Endothelial cell of umbilical vein (primary cell): ENCODE data around the gene FLT3LG. TPM values are rescaled to one million over a fixed set of nuclear protein-coding genes. Genes with fewer than 3 reads are reported as not detected.

Experiments
- BruUV-seq: library from RNA; stranded (reverse); fragments of 400-500 nt; replicated peaks from 2 replicates; lab custom pipeline; 2021; lab: Mats Ljungman, UMichigan
- CTCF ChIA-PET: fragments of 300-600, 350-600 bp; sonication (Branson Sonifier 250); formaldehyde crosslinking; loops from one replicate; lab custom pipeline; 2021; ENCODE audit warnings: antibody characterized with exemption, inconsistent platforms; lab: Charles Lee
- POLR2A ChIA-PET: fragments of 300-600, 350-600 bp; sonication (Branson Sonifier 250); formaldehyde crosslinking; loops from one replicate; lab custom pipeline; 2021; ENCODE audit warnings: antibody characterized with exemption, inconsistent platforms; lab: Charles Lee
- DNase-seq: peaks from one replicate; pipeline ENCODE4 v3.0.0-alpha.2; 2011; ENCODE audit warnings: low read depth, low spot score
- FAIRE-seq: peaks from 2 replicates; lab custom pipeline; 2011; peaks lifted over from hg19 to GRCh38; lab: Jason Lieb, UNC
- H2AFZ ChIP-seq: 2 replicates; pipeline ENCODE4 v1.6.0; 2012; ENCODE audit warnings: low read depth, low read length, control low read depth, inconsistent platforms
- H3K27ac ChIP-seq: 2 replicates; pipeline ENCODE4 v1.5.1; 2011; ENCODE audit warnings: low read depth, mild to moderate bottlenecking, control low read depth, low read length, moderate library complexity; ENCODE audit not compliant: insufficient read depth
- H3K27me3 ChIP-seq, 2 experiments: 2 replicates each; pipeline versions ENCODE4 v1.6.0 to v1.6.1; 2011; ENCODE audit warnings: low read length in 2 of 2, mixed read lengths in 1 of 2; ENCODE audit not compliant: control insufficient read depth in 2 of 2, insufficient read depth in 2 of 2
- H3K36me3 ChIP-seq, 2 experiments: 2 replicates in 1 of 2; 3 replicates in 1 of 2; pipeline ENCODE4 v1.5.1; 2011; ENCODE audit warnings: low read length in 2 of 2, mild to moderate bottlenecking in 1 of 2, moderate library complexity in 1 of 2; ENCODE audit not compliant: control insufficient read depth in 2 of 2, insufficient read depth in 2 of 2; ENCODE audit errors: extremely low read depth in 1 of 2
- H3K4me1 ChIP-seq: 3 replicates; pipeline ENCODE4 v1.5.1; 2011; ENCODE audit warnings: mild to moderate bottlenecking, low read length; ENCODE audit not compliant: control insufficient read depth, insufficient read depth; ENCODE audit errors: extremely low read depth
- H3K4me2 ChIP-seq: 2 replicates; pipeline ENCODE4 v1.6.1; 2011; ENCODE audit warnings: low read length, control low read depth, mixed read lengths; ENCODE audit not compliant: insufficient read depth
- H3K4me3 ChIP-seq, 3 experiments: fragments of 200-600 bp in 1 of 3; sonication (generic), shearing (Covaris generic) in 1 of 3; replicated peaks in 1 of 3; 2 replicates each; pipeline ENCODE4 v1.5.1; 2011 to 2016; ENCODE audit warnings: control low read depth in 3 of 3, low read length in 3 of 3, mild to moderate bottlenecking in 2 of 3, inconsistent platforms in 1 of 3, low read depth in 1 of 3, moderate library complexity in 1 of 3; ENCODE audit not compliant: insufficient read depth in 1 of 3
- H3K79me2 ChIP-seq: 2 replicates; pipeline ENCODE4 v1.6.0; 2012; ENCODE audit warnings: low read length, inconsistent platforms; ENCODE audit not compliant: control insufficient read depth, insufficient read depth
- H3K9ac ChIP-seq: replicated peaks from 2 replicates; pipeline ENCODE3; 2011; ENCODE audit warnings: low read length, control low read depth; ENCODE audit not compliant: insufficient read depth; ENCODE audit errors: extremely low read depth
- H3K9me1 ChIP-seq: replicated peaks from 3 replicates; pipeline ENCODE4 v1.6.0; 2011; ENCODE audit warnings: mild to moderate bottlenecking, low read length; ENCODE audit not compliant: control insufficient read depth, insufficient read depth; ENCODE audit errors: extremely low read depth
- H3K9me3 ChIP-seq: replicated peaks from 2 replicates; pipeline ENCODE4 v1.5.1; 2012; ENCODE audit warnings: low read length, inconsistent platforms; ENCODE audit not compliant: control insufficient read depth, insufficient read depth
- H4K20me1 ChIP-seq: replicated peaks from 2 replicates; pipeline ENCODE3; 2011; ENCODE audit warnings: mild to moderate bottlenecking, low read length; ENCODE audit not compliant: control insufficient read depth, insufficient read depth; ENCODE audit errors: extremely low read depth
- CTCF ChIP-seq, 2 donors: IDR thresholded peaks; 1 replicate in 1 of 2; 2 replicates in 1 of 2; pipeline ENCODE4 v1.5.1; 2011; ENCODE audit warnings: low read length in 2 of 2, mild to moderate bottlenecking in 2 of 2, moderate library complexity in 2 of 2, control low read depth in 1 of 2, inconsistent platforms in 1 of 2, low read depth in 1 of 2; ENCODE audit not compliant: insufficient read depth in 1 of 2; ENCODE audit errors: extremely low read depth in 1 of 2
- EZH2 ChIP-seq: IDR thresholded peaks from 2 replicates; pipeline ENCODE4 v1.6.1; 2012; ENCODE audit warnings: borderline replicate concordance, low read depth, mild to moderate bottlenecking, moderate library complexity, low read length, inconsistent platforms; ENCODE audit not compliant: severe bottlenecking
- FOS ChIP-seq: IDR thresholded peaks from 2 replicates; pipeline ENCODE4 v1.6.1; 2011; ENCODE audit warnings: mild to moderate bottlenecking, low read length, moderate library complexity, borderline replicate concordance; ENCODE audit not compliant: insufficient read depth
- GATA2 ChIP-seq: IDR thresholded peaks from 2 replicates; pipeline ENCODE4 v1.7.0; 2011; ENCODE audit warnings: low read depth, mild to moderate bottlenecking, moderate library complexity, mixed read lengths, low read length; ENCODE audit not compliant: insufficient read length, insufficient read depth
- JUN ChIP-seq: IDR thresholded peaks from 2 replicates; pipeline ENCODE4 v1.6.1; 2011; ENCODE audit warnings: borderline replicate concordance, low read depth; ENCODE audit not compliant: insufficient read length, insufficient read depth
- MAX ChIP-seq: IDR thresholded peaks from 2 replicates; pipeline ENCODE4 v1.6.1; 2011; ENCODE audit not compliant: insufficient read depth, insufficient read length
- MYC ChIP-seq: IDR thresholded peaks from one replicate; pipeline ENCODE4 v1.6.1; 2011; ENCODE audit warnings: mild to moderate bottlenecking, low read depth, low read length
- POLR2A ChIP-seq: IDR thresholded peaks from 2 replicates; pipeline ENCODE4 v1.6.1; 2012; ENCODE audit warnings: low read depth, mild to moderate bottlenecking, control low read depth, low read length
- POLR2AphosphoS5 ChIP-seq: IDR thresholded peaks from 2 replicates; pipeline ENCODE4 v1.6.1; 2012; ENCODE audit warnings: low read depth, mild to moderate bottlenecking, control low read depth, low read length, moderate library complexity; ENCODE audit not compliant: insufficient read depth
- dilution Hi-C: fragments of 300-500 bp; cut with MboI; formaldehyde crosslinking; loops from one replicate; pipeline ENCODE4 v1.15.0; 2019; ENCODE audit warnings: low sequenced_read_pairs; ENCODE audit not compliant: extremely low pct_ligation_motif_present
- intact Hi-C: fragments of 100-400 bp; cut with micrococcal nuclease; formaldehyde crosslinking; loops from one replicate; pipeline ENCODE4 v1.10.0; 2022
- polyA plus RNA-seq, 4 experiments: library from polyadenylated mRNA; depleted of rRNA in 3 of 4; stranded (reverse) in 3 of 4; unstranded in 1 of 4; fragments of >200 nt; gene quantifications; 2 replicates each; pipeline versions ENCODE4 v1.2.1 to v1.2.3, GENCODE V29; 2011 to 2012; ENCODE audit warnings: missing spikeins in 1 of 4
- total RNA-seq: library from RNA; stranded (reverse); gene quantifications from 2 replicates; pipeline ENCODE4 v1.2.3, GENCODE V29; 2021

Gene FLT3LG
- total and polyA plus RNA-seq, 2 donors (not counting 3 experiments of a cell fraction or from before 2014, with no cell fraction given), result 5.0 to 5.7 TPM

GRCh38 chr19:49448432-49448786 is 25.6 kb upstream of the FLT3LG start:
- TF ChIP-seq EZH2 (no peak), POLR2A (no peak), JUN (no peak), GATA2 (no peak), FOS (no peak), CTCF (IDR thresholded peaks at IDR 0.05; ENCODE audit: extremely low read depth in 1 of 2, insufficient read depth in 1 of 2, low read depth in 1 of 2, low read length in 2 of 2) (no peak), POLR2AphosphoS5 (no peak), MYC (no peak), MAX (no peak)
- H3K4me3 ChIP-seq, result no peak overlapping the region
- no peaks in the 10 kb centered on the region for H3K9me1 ChIP-seq
- H3K4me1 ChIP-seq, result peaks cover 5% of the 10 kb centered on the region
- BruUV-seq, result no TSS peak
- dilution Hi-C loops (no loop called here), intact Hi-C loops (no loop called here)
- DNase-seq, result no peak
- H3K27ac ChIP-seq, result no peak overlapping the region
- POLR2A ChIA-PET, result no interaction called here
- no peak overlapping the region for H3K4me2 ChIP-seq
- peaks cover 10% of the 10 kb centered on the region for H3K79me2 ChIP-seq
- H3K9me3 ChIP-seq, result no peaks in the 10 kb centered on the region
- FAIRE-seq, result no peak
- H4K20me1 ChIP-seq, result no peaks in the 10 kb centered on the region
- no peak overlapping the region for H2AFZ ChIP-seq
- CTCF ChIA-PET, result no interaction called here
- H3K36me3 ChIP-seq, result peaks cover 0 to 4% of the 10 kb centered on the region in 2 experiments
- no peaks in the 10 kb centered on the region for H3K27me3 ChIP-seq
- H3K9ac ChIP-seq, result no peak overlapping the region
